DMS114 treated with DMSO at 0.1 percent for 48 hours (cell line): ENCODE data around the gene GNG5.
"Not testable (repeated sequence)": the region's sequence is repeated elsewhere in the genome, so short reads cannot be mapped to it uniquely, and the experiment has no call there.

ENCODE experiments used
- DNase-seq: peaks from one replicate; lab custom pipeline; 2025; ENCODE audit not compliant: unreplicated experiment; lab: John Stamatoyannopoulos, UW

The GNG5 gene

GRCh38 chr1:84489766-84490165 lies 16.6 kb downstream of the GNG5 start:
- DNase-seq: no peak

- DNase-seq: no peak
Observed at GRCh38 chr1:84488107-84488506, 18.3 kb downstream of the GNG5 start.

- DNase-seq: no peak
Observed at GRCh38 chr1:84481317-84481716, 25.1 kb downstream of the GNG5 start.

- no peak for DNase-seq
Observed at GRCh38 chr1:84480650-84481049, 25.7 kb downstream of the GNG5 start.

GRCh38 chr1:84479998-84480397 lies 26.4 kb downstream of the GNG5 start:
- no peak for DNase-seq

GRCh38 chr1:84478876-84479868 lies 27.2 kb downstream of the GNG5 start, which contains the start of gene RPF1:
RPF1 (plus strand) TSS chr1:84479266; CDS start chr1:84479282, 16 bp downstream.
- peak; percentile 90 for DNase-seq

- no peak for DNase-seq
Observed at GRCh38 chr1:84476225-84476624, 30.2 kb downstream of the GNG5 start.

GRCh38 chr1:84467298-84467697 lies 39.1 kb downstream of the GNG5 start:
- no peak for DNase-seq

GRCh38 chr1:84462118-84462517 lies 44.3 kb downstream of the GNG5 start:
- DNase-seq: no peak

- DNase-seq: no peak
Observed at GRCh38 chr1:84452436-84452835, 53.9 kb downstream of the GNG5 start.

GRCh38 chr1:84450910-84451309 lies 55.5 kb downstream of the GNG5 start:
- DNase-seq: no peak

- DNase-seq: not testable (repeated sequence)
Observed at GRCh38 chr1:84448704-84449103, 57.7 kb downstream of the GNG5 start.
